ENCODE measurements around the gene MVB12B. TPM values are rescaled to one million over a fixed set of nuclear protein-coding genes. Genes with fewer than 3 reads are reported as not detected.

MVB12B gene
- total RNA-seq, 1 experiment from 2014 or later, result 10.9 TPM

DNA sequence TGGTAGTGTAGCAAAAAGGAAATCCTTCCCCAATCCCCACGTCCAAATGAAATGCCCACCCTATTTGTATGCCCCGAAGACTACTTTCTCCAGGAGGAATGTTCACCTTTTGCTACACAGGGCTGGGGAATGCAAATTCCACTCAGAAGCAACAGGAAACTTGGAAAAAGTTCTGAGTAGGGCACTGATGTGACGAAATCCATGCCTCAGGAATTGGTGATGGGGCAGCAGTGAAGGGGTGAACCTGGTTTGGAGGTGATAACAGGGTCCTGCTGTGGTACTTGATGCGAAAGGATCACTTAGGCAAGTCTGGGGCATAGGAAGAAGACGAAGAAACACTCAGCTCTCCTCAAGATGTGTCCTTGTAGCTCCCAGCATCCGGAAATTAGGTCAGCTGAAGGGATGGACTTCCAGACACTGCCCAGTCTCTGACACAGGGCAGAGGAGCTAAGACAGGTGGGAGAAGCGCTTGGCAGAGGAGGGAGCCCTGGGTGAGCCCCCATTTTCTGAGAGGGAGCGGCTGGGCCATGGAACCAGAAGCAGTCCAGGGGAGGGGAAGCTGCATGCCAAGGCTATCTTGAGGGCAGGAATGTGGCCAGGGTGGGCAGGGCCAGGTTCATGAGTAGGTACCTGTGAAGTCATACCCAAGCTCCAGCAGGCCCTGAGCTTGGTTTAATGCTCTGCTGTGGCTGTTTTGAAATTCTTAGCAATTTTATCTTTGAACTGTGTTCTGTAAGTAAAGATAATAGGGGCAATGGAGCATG lies 22.2 kb upstream of the MVB12B start:
- intact Hi-C loops (cut with micrococcal nuclease), result loop anchor here (5.0 kb wide), 1 partner anchor 897 kb away; no protein-coding TSS in a partner anchor
- H3K36me3 ChIP-seq (ENCODE audit: control insufficient read depth in 1 of 2, insufficient read depth in 2 of 2, low read length in 2 of 2), result no peaks in the 10 kb centered on the region
- CTCF ChIA-PET, result interaction anchor here (1.1 to 2.4 kb wide), 2 partner anchors 94 to 178 kb away, joined by 3 to 8 read pairs; no protein-coding TSS in a partner anchor

More for the DNA sequence above, 22.2 kb upstream of the MVB12B start:
- TF ChIP-seq, protein P1, sequence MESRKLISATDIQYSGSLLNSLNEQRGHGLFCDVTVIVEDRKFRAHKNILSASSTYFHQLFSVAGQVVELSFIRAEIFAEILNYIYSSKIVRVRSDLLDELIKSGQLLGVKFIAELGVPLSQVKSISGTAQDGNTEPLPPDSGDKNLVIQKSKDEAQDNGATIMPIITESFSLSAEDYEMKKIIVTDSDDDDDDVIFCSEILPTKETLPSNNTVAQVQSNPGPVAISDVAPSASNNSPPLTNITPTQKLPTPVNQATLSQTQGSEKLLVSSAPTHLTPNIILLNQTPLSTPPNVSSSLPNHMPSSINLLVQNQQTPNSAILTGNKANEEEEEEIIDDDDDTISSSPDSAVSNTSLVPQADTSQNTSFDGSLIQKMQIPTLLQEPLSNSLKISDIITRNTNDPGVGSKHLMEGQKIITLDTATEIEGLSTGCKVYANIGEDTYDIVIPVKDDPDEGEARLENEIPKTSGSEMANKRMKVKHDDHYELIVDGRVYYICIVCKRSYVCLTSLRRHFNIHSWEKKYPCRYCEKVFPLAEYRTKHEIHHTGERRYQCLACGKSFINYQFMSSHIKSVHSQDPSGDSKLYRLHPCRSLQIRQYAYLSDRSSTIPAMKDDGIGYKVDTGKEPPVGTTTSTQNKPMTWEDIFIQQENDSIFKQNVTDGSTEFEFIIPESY (IDR thresholded peaks at IDR 0.05; ENCODE audit: extremely low read depth, insufficient replicate concordance, low read length), result no peak
- TF ChIP-seq SIN3A (IDR thresholded peaks at IDR 0.05; ENCODE audit: low read depth) (no peak), EGR1 (IDR thresholded peaks at IDR 0.05; ENCODE audit: low read depth) (no peak), TCF7L2 (IDR thresholded peaks at IDR 0.05; ENCODE audit: borderline replicate concordance, extremely low read depth, insufficient read depth, insufficient read length) (no peak), POLR2A (IDR thresholded peaks at IDR 0.05; ENCODE audit: borderline replicate concordance, extremely low read depth, insufficient read depth, insufficient read length) (no peak), EZH2phosphoT487 (IDR thresholded peaks at IDR 0.05; ENCODE audit: borderline replicate concordance) (no peak), ELF1 (IDR thresholded peaks at IDR 0.05; ENCODE audit: borderline replicate concordance, low read depth) (no peak)
- TF ChIP-seq, protein P2, sequence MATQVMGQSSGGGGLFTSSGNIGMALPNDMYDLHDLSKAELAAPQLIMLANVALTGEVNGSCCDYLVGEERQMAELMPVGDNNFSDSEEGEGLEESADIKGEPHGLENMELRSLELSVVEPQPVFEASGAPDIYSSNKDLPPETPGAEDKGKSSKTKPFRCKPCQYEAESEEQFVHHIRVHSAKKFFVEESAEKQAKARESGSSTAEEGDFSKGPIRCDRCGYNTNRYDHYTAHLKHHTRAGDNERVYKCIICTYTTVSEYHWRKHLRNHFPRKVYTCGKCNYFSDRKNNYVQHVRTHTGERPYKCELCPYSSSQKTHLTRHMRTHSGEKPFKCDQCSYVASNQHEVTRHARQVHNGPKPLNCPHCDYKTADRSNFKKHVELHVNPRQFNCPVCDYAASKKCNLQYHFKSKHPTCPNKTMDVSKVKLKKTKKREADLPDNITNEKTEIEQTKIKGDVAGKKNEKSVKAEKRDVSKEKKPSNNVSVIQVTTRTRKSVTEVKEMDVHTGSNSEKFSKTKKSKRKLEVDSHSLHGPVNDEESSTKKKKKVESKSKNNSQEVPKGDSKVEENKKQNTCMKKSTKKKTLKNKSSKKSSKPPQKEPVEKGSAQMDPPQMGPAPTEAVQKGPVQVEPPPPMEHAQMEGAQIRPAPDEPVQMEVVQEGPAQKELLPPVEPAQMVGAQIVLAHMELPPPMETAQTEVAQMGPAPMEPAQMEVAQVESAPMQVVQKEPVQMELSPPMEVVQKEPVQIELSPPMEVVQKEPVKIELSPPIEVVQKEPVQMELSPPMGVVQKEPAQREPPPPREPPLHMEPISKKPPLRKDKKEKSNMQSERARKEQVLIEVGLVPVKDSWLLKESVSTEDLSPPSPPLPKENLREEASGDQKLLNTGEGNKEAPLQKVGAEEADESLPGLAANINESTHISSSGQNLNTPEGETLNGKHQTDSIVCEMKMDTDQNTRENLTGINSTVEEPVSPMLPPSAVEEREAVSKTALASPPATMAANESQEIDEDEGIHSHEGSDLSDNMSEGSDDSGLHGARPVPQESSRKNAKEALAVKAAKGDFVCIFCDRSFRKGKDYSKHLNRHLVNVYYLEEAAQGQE (IDR thresholded peaks at IDR 0.05; ENCODE audit: low read depth), result no peak
- no peaks in the 10 kb centered on the region for H3K9me2 ChIP-seq (ENCODE audit: insufficient read depth)
- H3K27ac ChIP-seq (ENCODE audit: low read depth, low read length), result no peak overlapping the region
- no peak overlapping the region for H3K4me2 ChIP-seq (ENCODE audit: low read length)
- H2AFZ ChIP-seq (ENCODE audit: low read depth, low read length, poor library complexity, severe bottlenecking), result no peak overlapping the region
- ChIA-PET RAD21 (ENCODE audit: low non-redundant PET in 1 of 2, low total read pairs in 2 of 2, uncharacterized antibody in 2 of 2, unreplicated experiment in 2 of 2) (no interaction called here), POLR2A (no interaction called here)
- H3K4me3 ChIP-seq (replicated peaks in 1 of 2; ENCODE audit: low read depth in 1 of 2, low read length in 2 of 2), result no peak overlapping the region
- no peaks in the 10 kb centered on the region for H4K20me1 ChIP-seq (ENCODE audit: insufficient read depth)
- no TSS peak for BruUV-seq (replicated peaks)
- ATAC-seq, result no peak
- no peaks in the 10 kb centered on the region for H3K9me3 ChIP-seq (ENCODE audit: control insufficient read depth in 1 of 2, insufficient read depth in 1 of 2, low read depth in 1 of 2, low read length in 2 of 2)
- H3K27me3 ChIP-seq (ENCODE audit: insufficient read depth, low read length), result no peaks in the 10 kb centered on the region
- no peak overlapping the region for H3K9ac ChIP-seq (ENCODE audit: low read length)
- no peaks in the 10 kb centered on the region for H3K79me2 ChIP-seq (ENCODE audit: insufficient read depth, low read length)
- peaks cover 0 to 8% of the 10 kb centered on the region in 2 experiments; a peak in 3 of 4 replicates for H3K4me1 ChIP-seq (ENCODE audit: control insufficient read depth in 1 of 2, insufficient read depth in 2 of 2, low read length in 2 of 2)
- no peak for DNase-seq (ENCODE audit: low read depth, low spot score)

Data from HCT116 (cell line).